ENCODE data around the gene BABAM1. TPM values are rescaled to one million over a fixed set of nuclear protein-coding genes. Genes with fewer than 3 reads are reported as not detected.

Gene BABAM1
- total and polyA plus RNA-seq, 12 donors = 68.5 to 162 (median 81.2) TPM

DNA sequence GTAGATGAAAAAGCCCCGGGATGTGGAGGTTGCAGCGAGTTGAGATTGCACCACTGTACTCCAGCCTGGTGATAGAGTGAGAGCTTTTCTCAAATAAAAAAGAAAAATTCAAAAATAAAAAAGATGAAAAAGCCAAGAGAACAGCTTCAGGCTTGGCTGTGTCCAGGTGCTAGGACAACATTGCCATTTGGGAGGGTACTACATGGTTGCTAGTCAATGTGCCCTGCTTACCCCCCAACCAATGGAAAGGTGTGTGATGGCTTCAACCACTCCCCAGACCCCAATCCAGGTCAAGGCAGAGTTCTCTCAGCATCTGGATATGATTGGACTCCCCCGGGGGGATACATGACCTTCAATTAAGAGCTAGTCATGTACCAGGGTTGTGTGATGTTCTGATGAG lies 12.2 kb downstream of the BABAM1 start:
- WGBS, 4 donors = 63 to 98% (median 70%) methylated on average over 2 to 3 of the region's 3 CpGs
- Histone ChIP-seq H3K27ac (no peak overlapping the region), H3K27me3 (peaks cover 6% of the 10 kb centered on the region), H3K4me3 (no peak overlapping the region), H3K36me3 (replicated peaks in 1 of 2) (peaks cover 0 to 36% of the 10 kb centered on the region in 2 donors), H3K9me3 (replicated peaks in 1 of 3) (no peaks in the 10 kb centered on the region), H3K4me1 (replicated peaks in 1 of 2) (peaks cover 10 to 17% of the 10 kb centered on the region in 2 donors)
- no peak for DNase-seq
- TF ChIP-seq, protein P1, sequence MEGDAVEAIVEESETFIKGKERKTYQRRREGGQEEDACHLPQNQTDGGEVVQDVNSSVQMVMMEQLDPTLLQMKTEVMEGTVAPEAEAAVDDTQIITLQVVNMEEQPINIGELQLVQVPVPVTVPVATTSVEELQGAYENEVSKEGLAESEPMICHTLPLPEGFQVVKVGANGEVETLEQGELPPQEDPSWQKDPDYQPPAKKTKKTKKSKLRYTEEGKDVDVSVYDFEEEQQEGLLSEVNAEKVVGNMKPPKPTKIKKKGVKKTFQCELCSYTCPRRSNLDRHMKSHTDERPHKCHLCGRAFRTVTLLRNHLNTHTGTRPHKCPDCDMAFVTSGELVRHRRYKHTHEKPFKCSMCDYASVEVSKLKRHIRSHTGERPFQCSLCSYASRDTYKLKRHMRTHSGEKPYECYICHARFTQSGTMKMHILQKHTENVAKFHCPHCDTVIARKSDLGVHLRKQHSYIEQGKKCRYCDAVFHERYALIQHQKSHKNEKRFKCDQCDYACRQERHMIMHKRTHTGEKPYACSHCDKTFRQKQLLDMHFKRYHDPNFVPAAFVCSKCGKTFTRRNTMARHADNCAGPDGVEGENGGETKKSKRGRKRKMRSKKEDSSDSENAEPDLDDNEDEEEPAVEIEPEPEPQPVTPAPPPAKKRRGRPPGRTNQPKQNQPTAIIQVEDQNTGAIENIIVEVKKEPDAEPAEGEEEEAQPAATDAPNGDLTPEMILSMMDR (IDR thresholded peaks at IDR 0.05) = no peak
- no peak for TF ChIP-seq POLR2A (IDR thresholded peaks at IDR 0.05)
- intact Hi-C loops (cut with DNase I) = no loop called here

DNA sequence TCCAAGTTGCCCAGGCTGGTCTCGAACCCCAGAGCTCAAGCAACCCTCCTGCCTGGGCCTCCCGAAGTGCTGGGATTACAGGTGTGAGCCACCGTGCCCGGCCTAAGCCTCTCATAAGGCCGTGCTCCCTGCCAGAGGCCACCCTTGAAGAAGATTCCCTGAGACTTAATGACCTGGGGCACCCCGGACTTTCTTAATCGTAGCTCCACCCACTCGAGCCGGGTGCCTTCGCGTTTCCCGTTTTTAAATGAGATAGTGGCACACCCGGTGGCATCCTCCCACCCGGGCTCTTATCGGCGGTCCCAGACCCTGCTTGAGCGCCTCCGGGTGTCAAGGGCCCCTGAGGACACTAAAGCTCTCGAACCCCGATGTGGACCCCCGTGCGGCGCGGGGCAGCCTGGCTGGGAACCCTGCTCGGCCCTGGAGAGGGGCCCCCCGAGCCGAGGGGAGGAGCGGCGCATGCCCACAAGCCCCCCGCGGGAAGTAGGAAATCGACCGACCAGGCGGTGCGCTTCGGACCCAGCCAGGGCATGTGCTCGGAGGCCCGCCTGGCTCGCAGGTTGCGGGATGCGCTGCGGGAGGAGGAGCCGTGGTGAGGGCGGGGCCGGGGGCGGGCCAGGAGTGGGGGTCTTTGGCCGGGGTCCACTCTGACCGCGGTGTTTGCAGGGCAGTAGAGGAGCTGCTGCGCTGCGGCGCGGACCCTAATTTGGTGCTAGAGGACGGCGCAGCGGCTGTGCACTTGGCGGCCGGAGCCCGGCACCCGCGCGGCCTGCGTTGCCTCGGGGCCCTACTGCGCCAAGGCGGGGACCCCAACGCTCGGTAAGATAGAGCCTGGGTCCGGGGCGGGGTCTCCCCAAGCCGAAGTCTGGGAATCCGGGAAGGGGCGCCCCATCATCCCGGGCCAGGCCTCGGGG lies 14.4 kb downstream of the BABAM1 start, which contains the start of gene ANKLE1:
TSS of gene ANKLE1 (plus strand) at position 511 of the 914 bp plus-strand sequence. CDS start at position 531, 20 bp downstream.
- peak in 1 of 7 donors; percentile 18 for DNase-seq
- intact Hi-C loops (cut with DNase I) = loop anchor here (2.0 to 10.0 kb wide), 4 partner anchors 77 to 507 kb away; no protein-coding TSS in a partner anchor
- H3K4me1 ChIP-seq (replicated peaks in 1 of 2) = peaks cover 10 to 17% of the 10 kb centered on the region in 2 donors
- H3K4me3 ChIP-seq = peak within 1 kb of the TSS in 1 of 4 donors; percentile 41
- H3K27ac ChIP-seq = no peak within 1 kb of the TSS
- H3K27me3 ChIP-seq = peaks cover 6% of the 10 kb centered on the region
- 6 to 30% (median 13%) methylated on average over 10 to 75 of the region's 75 CpGs for WGBS, 4 donors
- TF ChIP-seq, protein P1 (IDR thresholded peaks at IDR 0.05) = no peak
- TF ChIP-seq POLR2A (IDR thresholded peaks at IDR 0.05) = no peak
- H3K36me3 ChIP-seq (replicated peaks in 1 of 2) = peaks cover 0 to 15% of the 10 kb centered on the region in 2 donors
- H3K9me3 ChIP-seq (replicated peaks in 1 of 3) = no peaks in the 10 kb centered on the region

DNA sequence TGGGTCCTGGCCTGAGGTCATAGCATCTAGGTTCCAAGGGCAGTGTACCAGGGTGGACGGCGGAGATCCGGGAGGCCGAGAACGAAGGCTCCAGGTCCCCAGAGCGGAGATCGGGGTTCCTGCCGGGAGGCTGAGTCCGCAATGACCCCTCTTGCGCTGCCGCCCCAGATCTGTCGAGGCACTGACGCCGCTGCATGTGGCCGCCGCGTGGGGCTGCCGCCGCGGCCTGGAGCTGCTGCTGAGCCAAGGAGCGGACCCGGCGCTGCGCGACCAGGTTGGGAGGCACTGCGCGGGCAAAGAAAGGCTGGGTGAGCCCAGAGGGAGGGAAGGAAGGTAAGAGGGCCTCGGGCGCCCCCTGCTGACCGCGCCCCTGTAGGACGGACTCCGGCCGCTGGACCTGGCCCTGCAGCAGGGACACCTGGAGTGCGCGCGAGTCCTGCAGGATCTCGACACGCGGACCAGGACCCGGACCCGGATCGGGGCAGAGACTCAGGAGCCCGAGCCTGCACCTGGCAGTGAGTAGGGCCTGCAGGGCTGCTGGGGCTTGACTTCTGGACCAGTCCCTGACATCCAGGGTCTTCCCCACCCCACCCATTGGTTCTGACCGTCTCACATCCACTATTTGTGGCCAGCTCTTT lies 15.4 kb downstream of the BABAM1 start:
- Histone ChIP-seq H3K9me3 (replicated peaks in 1 of 3) (no peaks in the 10 kb centered on the region), H3K27ac (no peak overlapping the region), H3K4me3 (peak overlapping the region in 1 of 4 donors; percentile 41), H3K36me3 (replicated peaks in 1 of 2) (peaks cover 0 to 5% of the 10 kb centered on the region in 2 donors), H3K4me1 (replicated peaks in 1 of 2) (peaks cover 10 to 17% of the 10 kb centered on the region in 2 donors), H3K27me3 (peaks cover 6% of the 10 kb centered on the region)
- TF ChIP-seq, protein P1 (IDR thresholded peaks at IDR 0.05) = peak; percentile 73 to 96 (median 90)
- no peak for TF ChIP-seq POLR2A (IDR thresholded peaks at IDR 0.05)
- DNase-seq = peak; percentile 79 to 94 (median 86)
- WGBS, 4 donors = 3 to 12% (median 3%) methylated on average over 4 to 45 of the region's 45 CpGs
- intact Hi-C loops (cut with DNase I) = loop anchor here (2.0 to 10.0 kb wide), 4 partner anchors 78 to 508 kb away; no protein-coding TSS in a partner anchor

DNA sequence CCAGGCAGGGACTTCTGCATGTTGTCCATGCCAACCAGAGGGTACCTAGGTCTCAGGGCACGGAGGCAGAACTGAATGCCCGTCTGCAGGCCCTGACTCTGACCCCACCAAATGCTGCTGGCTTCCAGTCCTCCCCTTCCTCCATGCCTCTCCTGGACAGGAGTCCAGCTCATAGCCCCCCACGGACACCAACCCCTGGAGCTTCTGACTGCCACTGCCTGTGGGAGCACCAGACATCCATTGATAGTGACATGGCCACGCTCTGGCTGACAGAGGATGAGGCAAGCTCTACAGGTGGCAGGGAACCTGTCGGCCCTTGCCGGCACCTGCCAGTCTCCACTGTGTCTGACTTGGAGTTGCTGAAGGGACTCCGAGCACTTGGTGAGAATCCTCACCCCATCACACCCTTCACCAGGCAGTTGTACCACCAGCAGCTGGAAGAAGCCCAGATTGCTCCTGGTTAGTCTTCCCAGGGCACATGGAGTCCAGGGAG lies 16.3 kb downstream of the BABAM1 start:
- 85 to 97% (median 88%) methylated on average over 2 to 7 of the region's 7 CpGs for WGBS, 4 donors
- H3K27me3 ChIP-seq = peaks cover 6% of the 10 kb centered on the region
- no peak overlapping the region for H3K4me3 ChIP-seq
- H3K36me3 ChIP-seq (replicated peaks in 1 of 2) = peaks cover 0 to 5% of the 10 kb centered on the region in 2 donors
- intact Hi-C loops (cut with DNase I) = loop anchor here (2.0 to 10.0 kb wide), 4 partner anchors 79 to 509 kb away; no protein-coding TSS in a partner anchor
- H3K9me3 ChIP-seq (replicated peaks in 1 of 3) = no peaks in the 10 kb centered on the region
- TF ChIP-seq, protein P1 (IDR thresholded peaks at IDR 0.05) = no peak
- TF ChIP-seq POLR2A (IDR thresholded peaks at IDR 0.05) = no peak
- peaks cover 10 to 17% of the 10 kb centered on the region in 2 donors for H3K4me1 ChIP-seq (replicated peaks in 1 of 2)
- DNase-seq = no peak
- H3K27ac ChIP-seq = no peak overlapping the region
